GM21576 (cell line): Measurements from ENCODE around the gene SEC14L1.

Experiments used
- ATAC-seq: cut with Tn5 transposase; IDR thresholded peaks from one replicate; pipeline ENCODE4 v1.9.1; 2021; ENCODE audit warnings: mild to moderate bottlenecking, moderate library complexity; ENCODE audit not compliant: unreplicated experiment

The SEC14L1 gene

DNA sequence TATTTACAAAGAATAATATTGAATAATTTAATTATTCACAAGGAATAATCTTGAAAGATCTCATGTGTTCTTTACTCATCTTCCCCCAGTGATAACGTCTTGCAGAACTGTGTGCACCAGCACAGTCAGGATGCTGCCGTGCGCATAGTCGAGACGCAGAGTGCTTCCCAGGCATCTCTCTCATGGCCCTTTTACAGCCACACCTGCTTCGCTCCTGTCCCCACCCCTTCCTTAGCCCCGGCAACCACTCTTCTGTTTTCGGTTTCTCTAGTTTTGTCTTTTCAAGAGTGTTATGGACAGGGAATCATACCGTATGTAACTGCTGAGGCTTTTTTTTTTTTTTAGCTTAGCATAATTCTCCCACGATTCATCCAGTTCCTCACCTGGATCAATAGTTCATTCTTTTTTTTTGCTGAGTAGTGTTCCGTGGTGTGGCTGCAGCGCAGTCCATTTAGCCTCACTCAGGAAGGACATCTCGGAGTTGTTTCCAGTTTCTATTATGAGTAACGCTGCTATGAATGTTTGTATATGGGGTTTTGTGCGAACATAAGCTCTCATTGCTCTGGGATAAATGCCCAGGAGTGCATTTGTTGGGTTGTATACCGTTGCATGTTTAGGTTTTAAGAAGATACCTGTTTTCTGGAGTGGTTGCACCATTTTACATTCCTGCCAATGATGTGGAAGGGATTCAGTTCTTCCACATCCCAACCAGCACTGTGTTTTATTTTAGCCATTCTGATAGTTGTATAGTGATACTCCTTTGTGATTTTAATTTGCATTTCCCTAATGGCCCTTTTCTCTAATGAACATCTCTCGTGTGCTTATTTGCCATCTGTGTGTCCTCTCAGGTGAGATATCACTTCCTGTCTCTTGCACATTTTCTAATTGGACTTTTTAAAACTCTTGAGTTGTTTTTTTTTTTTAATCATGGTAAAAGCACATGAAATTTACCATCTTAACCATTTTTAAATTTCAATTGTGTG, 47.6 kb downstream of the SEC14L1 start:
- no peak for ATAC-seq

GRCh38 chr17:77189148-77189547, 48.4 kb downstream of the SEC14L1 start:
- peak; percentile 52 for ATAC-seq

DNA sequence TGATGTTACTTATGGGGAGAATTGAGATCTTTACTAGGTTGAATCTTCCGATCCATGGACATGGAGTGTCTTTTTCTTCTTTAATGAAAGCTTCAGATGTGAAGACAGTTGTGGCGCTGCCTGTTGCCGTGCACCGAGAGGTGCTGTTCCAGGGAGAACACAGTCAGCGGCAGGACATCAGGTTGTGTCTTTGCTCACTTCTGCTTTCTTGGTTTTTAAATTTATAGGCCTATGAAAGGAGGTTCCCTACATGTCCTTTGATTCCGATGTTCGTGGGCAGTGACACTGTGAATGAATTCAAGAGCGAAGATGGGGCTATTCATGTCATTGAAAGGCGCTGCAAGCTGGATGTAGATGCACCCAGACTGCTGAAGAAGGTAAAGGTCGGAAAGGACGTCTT, 49.8 kb downstream of the SEC14L1 start:
- no peak for ATAC-seq

- ATAC-seq: no peak
These were observed 50.5 kb downstream of the SEC14L1 start for GRCh38 chr17:77191244-77191643.

- no peak for ATAC-seq
These were observed 52.9 kb downstream of the SEC14L1 start for GRCh38 chr17:77193653-77194052.

GRCh38 chr17:77194179-77194578, 53.4 kb downstream of the SEC14L1 start:
- ATAC-seq: no peak

DNA sequence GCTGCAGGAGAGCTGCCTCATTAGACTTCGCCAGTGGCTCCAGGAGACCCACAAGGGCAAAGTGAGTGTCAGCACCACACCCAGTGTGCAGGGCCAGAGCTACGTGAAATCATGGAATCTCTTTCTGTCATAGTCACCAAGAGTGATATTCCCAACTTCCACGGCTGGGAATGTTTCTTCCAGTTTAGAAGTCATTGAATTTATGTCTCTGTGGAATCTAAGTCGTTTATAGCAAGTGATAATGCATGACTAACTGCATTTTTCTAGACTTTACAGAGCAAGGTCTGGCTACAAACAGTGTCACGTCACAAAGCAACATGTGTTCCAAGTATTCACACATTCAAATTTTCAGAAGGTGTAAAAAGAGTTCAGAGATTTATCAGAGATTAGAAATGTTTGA, 55.5 kb downstream of the SEC14L1 start:
- no peak for ATAC-seq

DNA sequence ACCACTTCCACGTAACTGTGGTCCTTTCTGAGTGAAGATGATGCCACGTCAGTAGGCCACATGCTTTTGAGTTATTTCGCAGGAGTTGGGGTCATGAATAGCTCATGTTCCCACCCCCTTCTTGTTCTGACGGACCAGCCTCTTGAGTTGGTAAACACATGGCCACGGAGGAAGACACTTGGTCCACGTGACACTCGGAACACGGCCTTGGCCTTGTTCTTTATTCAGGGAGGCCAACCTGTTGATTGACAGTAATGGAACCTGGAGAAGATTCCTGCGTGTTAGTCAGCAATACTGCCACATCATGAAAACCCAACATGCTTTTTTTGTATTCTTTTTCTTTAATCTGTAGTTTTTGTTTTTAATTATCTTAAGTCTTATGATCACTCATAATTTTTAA, 56.3 kb downstream of the SEC14L1 start:
- no peak for ATAC-seq

GRCh38 chr17:77200711-77201110, 59.9 kb downstream of the SEC14L1 start:
- ATAC-seq: no peak

GRCh38 chr17:77203436-77203835, 62.7 kb downstream of the SEC14L1 start:
- ATAC-seq: no peak

GRCh38 chr17:77203846-77204245, 63.1 kb downstream of the SEC14L1 start:
- ATAC-seq: no peak

GRCh38 chr17:77204536-77204935, 63.8 kb downstream of the SEC14L1 start:
- no peak for ATAC-seq

DNA sequence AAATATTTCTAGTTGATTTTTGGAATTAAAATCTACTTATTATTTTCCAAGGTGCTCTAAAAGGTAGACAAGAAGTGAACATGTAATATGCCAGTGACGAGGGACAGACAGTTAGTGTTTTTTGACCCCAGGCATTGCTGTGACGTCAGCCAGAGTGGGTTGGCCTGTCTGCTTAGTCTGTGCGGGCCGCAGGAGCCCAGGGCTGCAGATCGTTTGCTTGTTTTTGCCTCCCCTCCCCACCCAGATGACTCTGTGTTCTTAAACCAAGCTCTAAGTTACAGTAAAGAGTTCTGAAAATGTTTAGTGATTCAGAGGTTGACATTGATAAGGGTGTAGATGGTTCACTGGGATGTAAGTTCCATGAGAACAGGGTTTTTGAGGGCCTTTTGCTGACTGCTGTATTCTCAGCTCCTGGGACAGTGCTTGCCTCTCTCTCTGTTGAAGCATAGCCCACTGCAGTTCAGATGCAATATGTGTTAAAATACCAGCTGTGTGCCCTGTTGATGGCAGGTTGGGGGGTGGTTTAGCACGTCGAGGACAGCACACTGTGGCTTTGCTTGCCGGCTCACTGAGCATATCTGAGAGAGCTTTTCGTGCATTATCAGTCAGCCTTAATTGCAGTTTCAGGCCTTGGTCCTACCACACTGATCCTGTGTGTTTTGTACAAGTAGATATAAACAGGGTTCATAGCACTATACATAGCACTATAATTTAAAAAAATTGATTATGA, 64.8 kb downstream of the SEC14L1 start:
- ATAC-seq: no peak

- ATAC-seq: no peak
These were observed 65.6 kb downstream of the SEC14L1 start for GRCh38 chr17:77206158-77206956.

DNA sequence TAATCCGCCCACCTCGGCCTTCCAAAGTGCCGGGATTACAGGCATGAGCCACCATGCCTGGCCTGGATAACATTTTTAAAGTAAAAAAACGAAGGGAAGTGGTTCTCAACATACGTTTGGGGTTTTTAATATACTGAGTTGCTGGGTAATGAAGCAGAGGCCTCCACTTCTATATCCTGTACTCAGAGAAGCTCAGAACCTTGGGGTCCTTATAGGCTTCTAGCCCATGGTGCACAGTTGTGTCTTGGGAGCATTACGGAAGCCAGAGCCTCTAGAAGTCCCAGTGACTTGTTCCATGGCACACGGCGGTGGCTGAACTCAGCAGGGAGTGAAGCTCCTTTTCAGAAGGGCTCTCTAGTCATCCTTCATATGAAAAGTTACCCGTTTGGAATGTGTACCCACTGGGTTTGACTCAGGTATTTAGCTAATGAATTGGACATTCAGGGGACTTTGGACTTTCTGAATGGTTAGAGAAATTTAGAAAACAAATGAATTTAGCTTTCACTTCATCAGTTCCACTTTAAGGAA, 67.0 kb downstream of the SEC14L1 start:
- ATAC-seq: no peak

- no peak for ATAC-seq
These were observed 67.5 kb downstream of the SEC14L1 start for GRCh38 chr17:77208217-77208808.

DNA sequence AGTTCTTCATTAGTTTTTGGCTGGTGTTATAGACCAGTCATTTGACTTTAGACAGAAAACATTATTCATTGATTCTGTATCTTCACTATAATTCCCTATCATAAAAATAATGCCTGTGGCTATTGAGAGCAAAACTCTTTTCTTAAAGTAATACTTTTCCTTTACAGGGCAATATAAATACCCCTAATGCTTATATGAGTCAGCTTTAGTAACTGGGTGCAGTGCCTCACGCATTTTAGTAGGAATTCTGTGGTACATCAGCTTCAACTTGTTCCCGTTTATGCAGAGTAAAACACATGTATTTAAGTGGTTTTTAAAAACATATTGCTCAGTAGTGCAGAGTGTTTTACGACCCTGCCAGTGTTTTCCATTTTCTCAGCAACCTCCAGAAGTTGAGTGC, 68.1 kb downstream of the SEC14L1 start:
- no peak for ATAC-seq

DNA sequence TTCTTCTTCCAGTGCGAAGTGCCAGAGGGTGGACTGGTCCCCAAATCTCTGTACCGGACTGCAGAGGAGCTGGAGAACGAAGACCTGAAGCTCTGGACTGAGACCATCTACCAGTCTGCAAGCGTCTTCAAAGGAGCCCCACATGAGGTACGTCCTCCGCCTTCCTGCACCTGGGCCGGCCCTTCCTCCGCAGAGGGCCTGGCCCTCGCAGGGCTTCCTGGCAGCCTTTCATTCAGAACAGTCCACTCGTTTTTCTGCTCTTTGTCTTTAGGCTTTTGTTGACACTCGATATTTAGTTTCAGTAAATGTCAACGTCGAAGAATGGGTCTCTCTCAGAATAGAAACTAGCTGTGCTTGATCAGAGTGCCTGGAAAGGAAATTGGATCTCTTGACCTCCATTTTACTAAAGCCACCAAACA, 68.6 kb downstream of the SEC14L1 start:
- ATAC-seq: no peak

DNA sequence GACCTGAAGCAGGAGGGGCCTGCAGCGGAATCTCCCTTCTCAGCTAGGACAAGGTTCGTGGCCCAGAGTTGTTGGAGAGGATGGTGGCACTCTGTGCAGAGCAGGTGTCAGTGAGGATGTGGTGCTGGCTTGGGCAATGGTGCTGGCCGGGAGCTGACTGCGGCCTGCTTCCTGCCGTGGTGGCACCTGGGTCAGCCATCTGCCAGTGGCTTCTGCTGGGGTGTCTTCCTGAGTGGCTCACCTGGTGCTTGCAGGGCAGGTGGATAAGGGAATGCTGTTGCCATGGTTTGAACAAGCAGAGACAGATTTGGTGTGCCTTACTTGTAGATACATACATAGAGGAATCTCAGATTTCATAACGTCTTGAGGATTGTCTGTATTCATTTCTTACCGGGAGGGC, 69.6 kb downstream of the SEC14L1 start:
- no peak for ATAC-seq

DNA sequence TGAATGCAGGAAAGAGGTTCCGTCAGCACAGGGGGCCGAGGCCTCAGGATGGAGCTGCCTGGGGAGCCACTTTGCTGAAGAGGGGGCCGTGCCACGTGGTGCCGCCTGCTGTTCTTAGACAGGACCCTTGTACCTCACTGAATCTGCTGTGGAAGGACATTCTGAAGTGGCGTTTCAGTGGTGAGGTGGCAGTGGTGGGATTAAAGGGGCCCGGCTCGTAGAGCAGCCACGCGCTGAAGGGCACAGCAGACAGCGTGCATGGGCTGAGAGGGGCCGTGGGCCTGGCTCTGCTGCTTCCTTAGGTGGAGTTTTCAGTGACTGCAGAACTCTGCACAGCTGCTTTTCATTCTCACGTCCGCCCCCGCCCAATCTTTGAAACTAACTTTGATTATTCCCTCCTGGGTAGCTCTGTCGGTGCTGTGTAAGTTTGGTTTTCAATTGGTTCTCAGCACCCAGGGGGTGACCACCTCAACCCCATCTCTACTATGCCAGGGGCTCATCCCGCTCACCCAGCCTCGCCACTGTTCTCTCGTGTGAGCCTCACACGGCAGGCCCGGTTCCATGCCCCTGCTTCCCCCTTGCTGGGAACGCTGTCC, 70.3 kb downstream of the SEC14L1 start:
- ATAC-seq: no peak
